Measurements from ENCODE around the gene NOD1. TPM values are rescaled to one million over a fixed set of nuclear protein-coding genes. Genes with fewer than 3 reads are reported as not detected.
A peak's percentile ranks its signal among the peaks of the same experiment; 100 is the strongest.

NOD1 gene
- total and polyA plus RNA-seq, 12 donors: 3.6 to 18.0 (median 7.2) TPM

GRCh38 chr7:30445770-30446169, 32.8 kb downstream of the NOD1 start:
- TF ChIP-seq CTCF (IDR thresholded peaks at IDR 0.05): peak in 5 of 6 experiments; percentile 20 to 50 (median 47)
- TF ChIP-seq POLR2A (IDR thresholded peaks at IDR 0.05): no peak
- intact Hi-C loops (cut with DNase I): no loop called here
- DNase-seq: peak; percentile 49 to 88 (median 68)
- H3K4me1 ChIP-seq (replicated peaks in 1 of 2): peaks cover 0 to 7% of the 10 kb centered on the region in 2 donors
- 65 to 87% (median 70%) methylated on average over 7 of the region's 7 CpGs for WGBS, 4 donors
- H3K27me3 ChIP-seq: no peaks in the 10 kb centered on the region
- no peak overlapping the region for H3K27ac ChIP-seq
- H3K9me3 ChIP-seq (replicated peaks in 1 of 3): no peaks in the 10 kb centered on the region
- H3K4me3 ChIP-seq: no peak overlapping the region
- H3K36me3 ChIP-seq (replicated peaks in 1 of 2): peaks cover 0 to 26% of the 10 kb centered on the region in 2 donors

- Histone ChIP-seq H3K27me3 (no peaks in the 10 kb centered on the region), H3K27ac (no peak overlapping the region), H3K4me1 (replicated peaks in 1 of 2) (peaks cover 6 to 25% of the 10 kb centered on the region in 2 donors), H3K4me3 (no peak overlapping the region), H3K36me3 (replicated peaks in 1 of 2) (peaks cover 0 to 24% of the 10 kb centered on the region in 2 donors), H3K9me3 (replicated peaks in 1 of 3) (no peaks in the 10 kb centered on the region)
- WGBS, 4 donors: 92 to 94% (median 93%) methylated on average over 20 to 21 of the region's 21 CpGs
- DNase-seq: peak in 2 of 7 donors; percentile 11 to 25
- intact Hi-C loops (cut with DNase I): no loop called here
- TF ChIP-seq CTCF (IDR thresholded peaks at IDR 0.05) (no peak), POLR2A (IDR thresholded peaks at IDR 0.05) (no peak)
These were observed 40.6 kb downstream of the NOD1 start for GRCh38 chr7:30437823-30438574.

- Histone ChIP-seq H3K4me3 (no peak overlapping the region), H3K36me3 (replicated peaks in 1 of 2) (peaks cover 0 to 24% of the 10 kb centered on the region in 2 donors), H3K27me3 (no peaks in the 10 kb centered on the region), H3K4me1 (replicated peaks in 1 of 2) (peaks cover 17 to 40% of the 10 kb centered on the region in 2 donors), H3K27ac (no peak overlapping the region), H3K9me3 (replicated peaks in 1 of 3) (no peaks in the 10 kb centered on the region)
- TF ChIP-seq POLR2A (IDR thresholded peaks at IDR 0.05) (no peak), CTCF (IDR thresholded peaks at IDR 0.05) (no peak)
- 77 to 100% methylated on average over 1 of the region's 1 CpG; no CpG with 5 or more reads in 2 of the 4 donors for WGBS, 4 donors
- DNase-seq: peak in 1 of 7 donors; percentile 27
- intact Hi-C loops (cut with DNase I): no loop called here
These were observed 42.1 kb downstream of the NOD1 start for GRCh38 chr7:30436518-30436917.

- intact Hi-C loops (cut with DNase I): no loop called here
- Histone ChIP-seq H3K27ac (peak overlapping the region in 1 of 5 donors; percentile 53), H3K27me3 (no peaks in the 10 kb centered on the region), H3K9me3 (replicated peaks in 1 of 3) (no peaks in the 10 kb centered on the region), H3K4me3 (no peak overlapping the region), H3K4me1 (replicated peaks in 1 of 2) (peaks cover 22 to 44% of the 10 kb centered on the region in 2 donors), H3K36me3 (replicated peaks in 1 of 2) (peaks cover 0 to 24% of the 10 kb centered on the region in 2 donors)
- no peak for TF ChIP-seq CTCF (IDR thresholded peaks at IDR 0.05)
- no peak for TF ChIP-seq POLR2A (IDR thresholded peaks at IDR 0.05)
- WGBS, 4 donors: 72 to 81% (median 76%) methylated on average over 4 to 7 of the region's 7 CpGs
- peak in 1 of 7 donors; percentile 50 for DNase-seq
These were observed 42.5 kb downstream of the NOD1 start for GRCh38 chr7:30436046-30436445.
